HG02852 (cell line): ENCODE results near the gene ASB18.
"Not testable (repeated sequence)": the region's sequence is repeated elsewhere in the genome, so short reads cannot be mapped to it uniquely, and the experiment has no call there.

Experiments
- ATAC-seq: cut with Tn5 transposase; IDR thresholded peaks from one replicate; pipeline ENCODE4 v1.9.1; 2021; ENCODE audit warnings: mild to moderate bottlenecking, moderate library complexity; ENCODE audit not compliant: unreplicated experiment

Gene ASB18

GRCh38 chr2:236286873-236287545, 22.8 kb upstream of the ASB18 start:
- ATAC-seq, result no peak

GRCh38 chr2:236284208-236284607, 20.0 kb upstream of the ASB18 start:
- no peak for ATAC-seq

DNA sequence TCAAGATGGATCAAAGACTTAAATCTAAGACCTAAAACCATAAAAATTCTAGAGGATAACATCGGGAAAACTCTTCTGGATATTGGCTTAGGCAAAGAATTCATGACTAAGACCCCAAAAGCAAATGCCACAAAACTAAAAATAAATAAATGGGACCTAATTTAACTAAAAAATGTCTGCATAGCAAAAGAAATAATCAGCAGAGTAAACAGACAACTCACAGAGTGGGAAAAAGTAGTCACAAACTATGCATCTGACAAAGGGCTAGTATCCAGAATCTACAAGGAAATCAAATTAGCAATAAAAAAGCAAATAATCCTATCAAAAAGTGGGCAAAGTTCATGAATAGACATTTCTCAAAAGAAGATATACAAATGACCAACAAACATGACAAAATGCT, 18.2 kb upstream of the ASB18 start:
- no peak for ATAC-seq

DNA sequence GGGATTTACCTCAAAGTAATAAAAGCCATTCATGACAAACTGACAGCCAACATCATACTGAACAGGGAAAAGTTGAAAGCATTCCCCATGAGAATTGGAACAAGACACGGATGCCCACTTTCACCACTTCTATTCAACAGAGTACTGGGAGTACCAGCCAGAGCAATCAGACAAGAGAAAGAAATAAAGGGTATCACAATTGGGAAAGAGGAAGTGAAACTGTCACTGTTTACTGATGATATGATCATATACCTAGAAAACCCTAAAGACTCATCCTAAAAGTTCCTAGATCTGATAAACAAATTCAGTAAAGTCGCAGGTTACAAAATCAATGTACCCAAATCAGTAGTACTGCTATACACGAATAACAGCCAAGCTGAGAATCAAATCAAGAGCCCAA, 17.2 kb upstream of the ASB18 start:
- no peak for ATAC-seq

- ATAC-seq, result no peak
Observed at GRCh38 chr2:236273126-236273525, 8.9 kb upstream of the ASB18 start.

GRCh38 chr2:236271851-236272250, 7.6 kb upstream of the ASB18 start:
- ATAC-seq, result no peak

- ATAC-seq, result not testable (repeated sequence)
Observed at GRCh38 chr2:236269876-236270275, 5.7 kb upstream of the ASB18 start.

GRCh38 chr2:236265675-236266074, 1.5 kb upstream of the ASB18 start:
- no peak for ATAC-seq

DNA sequence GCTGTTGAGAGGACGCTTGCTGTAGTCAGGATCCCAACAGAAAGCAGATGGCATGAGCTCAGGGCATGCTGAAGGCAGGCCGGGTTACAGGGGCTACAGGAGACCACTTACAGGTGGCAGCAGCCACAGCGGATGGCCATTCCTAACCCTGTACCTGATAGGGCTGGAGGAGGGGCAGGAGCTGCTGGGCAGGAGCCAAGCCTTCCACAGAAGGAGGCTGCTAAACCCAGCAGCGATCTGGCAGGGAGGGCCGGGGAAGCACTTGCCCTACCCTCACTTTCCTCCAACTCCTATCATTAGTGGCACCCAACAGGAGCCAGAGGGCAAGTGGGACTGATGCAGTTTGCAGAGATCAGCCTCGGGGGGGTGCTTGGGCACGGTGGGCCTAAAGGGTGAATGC, 2.0 kb downstream of the ASB18 start:
- ATAC-seq, result no peak

GRCh38 chr2:236261452-236261851, 2.8 kb downstream of the ASB18 start:
- ATAC-seq, result no peak

DNA sequence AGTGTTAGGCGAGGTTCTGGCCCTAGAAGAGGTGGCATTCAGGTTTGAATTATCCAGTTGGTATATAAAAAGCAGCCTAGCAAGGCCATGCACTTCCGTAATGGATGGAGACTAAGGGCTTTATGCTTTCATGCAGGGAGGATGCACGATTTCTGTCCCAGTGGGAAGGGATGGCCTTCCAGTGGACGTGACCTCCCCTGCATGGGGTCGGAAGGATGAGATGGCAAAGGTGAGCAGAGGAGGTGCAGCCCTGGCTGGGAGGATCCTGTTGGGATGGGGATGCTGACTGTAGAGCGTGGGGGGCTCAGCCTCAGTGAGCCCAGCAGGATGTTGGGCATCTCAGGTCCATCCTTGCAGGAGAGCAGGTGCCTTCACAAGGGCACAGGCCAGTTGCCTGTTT, 4.8 kb downstream of the ASB18 start:
- ATAC-seq, result no peak

GRCh38 chr2:236257575-236257974, 6.6 kb downstream of the ASB18 start:
- ATAC-seq, result no peak

- no peak for ATAC-seq
Observed at GRCh38 chr2:236257136-236257535, 7.1 kb downstream of the ASB18 start.

DNA sequence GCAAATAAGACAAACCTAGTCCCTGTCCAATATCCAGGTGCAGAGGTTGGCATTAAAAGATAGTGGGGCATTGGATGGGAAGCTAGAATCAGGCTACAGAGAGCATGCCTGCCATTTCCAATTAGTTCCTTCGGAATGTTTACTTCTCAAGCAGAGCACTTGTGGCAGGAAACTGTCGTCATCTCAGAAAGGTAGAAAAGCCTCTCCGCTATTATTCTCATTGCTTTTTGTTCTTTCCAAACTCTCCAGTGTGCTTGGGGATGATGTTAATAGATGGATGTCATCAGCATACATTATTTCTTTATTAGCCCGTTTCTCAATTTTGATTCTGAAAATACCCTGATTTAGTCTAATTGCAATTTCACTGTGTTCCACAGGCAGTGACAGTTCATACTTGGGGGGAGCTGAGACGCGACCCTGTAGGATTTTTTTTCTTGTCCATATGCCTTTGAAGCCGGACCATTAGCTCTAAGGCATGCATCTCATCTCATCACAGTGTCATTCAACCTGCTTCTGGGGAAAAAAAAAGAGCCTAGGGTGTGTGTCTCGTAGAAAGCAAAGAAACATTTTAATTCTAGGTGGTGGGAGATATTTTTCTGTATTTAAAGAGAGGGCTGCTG, 7.7 kb downstream of the ASB18 start:
- no peak for ATAC-seq

DNA sequence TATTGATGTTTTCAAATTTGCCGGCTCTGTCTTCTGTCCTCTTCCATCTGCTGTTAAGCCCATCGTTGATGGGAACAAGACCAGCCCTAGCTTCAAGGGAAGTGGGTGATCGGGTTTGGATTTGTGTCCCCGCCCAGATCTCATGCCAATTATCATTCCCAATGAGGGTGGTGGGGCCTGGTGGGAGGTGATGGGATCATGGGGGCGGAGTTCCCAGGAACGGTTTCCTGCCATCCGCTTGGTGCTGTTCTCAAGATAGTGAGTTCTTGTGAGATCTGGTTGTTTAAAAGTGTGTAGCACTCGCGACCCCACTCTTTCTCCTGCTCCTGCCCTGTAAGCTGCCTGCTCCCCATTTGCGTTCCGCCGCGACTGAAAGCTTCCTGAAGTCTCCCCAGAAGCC, 9.5 kb downstream of the ASB18 start:
- ATAC-seq, result no peak

- no peak for ATAC-seq
Observed at GRCh38 chr2:236254001-236254400, 10.2 kb downstream of the ASB18 start.

GRCh38 chr2:236252602-236253001, 11.6 kb downstream of the ASB18 start:
- ATAC-seq, result no peak

GRCh38 chr2:236250909-236251579, 13.2 kb downstream of the ASB18 start:
- ATAC-seq, result no peak

DNA sequence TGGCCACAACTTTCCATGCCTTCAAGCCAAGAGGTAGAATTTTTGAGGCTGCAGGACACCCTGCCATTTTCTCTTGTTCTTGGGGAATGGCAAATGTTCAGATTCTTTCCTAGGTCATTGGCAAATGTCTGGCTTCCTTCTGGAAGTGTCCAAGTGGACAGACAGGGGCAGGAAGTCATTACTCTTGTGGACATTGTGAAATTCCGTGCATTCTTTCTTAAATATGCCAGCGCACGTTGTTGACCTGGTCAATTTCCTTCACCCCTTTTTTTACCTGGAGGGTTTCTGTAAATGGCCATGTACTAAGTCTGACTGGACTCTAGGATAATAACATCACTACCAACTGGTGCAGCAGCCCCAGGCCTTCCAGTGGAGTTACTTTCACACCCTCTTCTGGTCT, 13.9 kb downstream of the ASB18 start:
- ATAC-seq, result no peak

- ATAC-seq, result no peak
Observed at GRCh38 chr2:236249066-236249465, 15.1 kb downstream of the ASB18 start.

DNA sequence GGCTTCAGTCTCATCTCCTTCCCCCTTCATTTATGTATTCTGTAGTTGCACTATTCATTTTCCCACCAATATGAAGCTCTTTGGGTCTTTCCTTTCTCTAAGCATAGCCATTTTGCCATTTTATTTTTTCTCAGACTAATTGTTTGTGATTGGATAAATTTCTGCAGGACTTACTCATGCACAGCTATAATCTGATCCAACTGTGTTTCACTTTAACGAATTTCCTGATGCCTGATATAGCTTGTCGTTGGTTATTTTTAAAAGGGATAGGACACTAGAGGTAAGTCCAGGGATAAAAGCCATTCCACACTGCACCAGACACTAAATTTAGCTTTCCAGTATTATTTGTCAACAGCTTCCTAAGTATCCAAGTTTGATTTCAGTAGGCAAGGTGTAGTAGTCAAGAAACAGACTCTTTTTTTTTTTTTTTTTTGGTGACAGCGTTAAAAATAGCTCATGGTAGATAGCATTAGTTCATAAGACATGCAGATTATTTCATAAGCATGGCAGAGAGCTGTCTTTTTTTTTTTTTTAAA, 17.4 kb downstream of the ASB18 start:
- no peak for ATAC-seq

DNA sequence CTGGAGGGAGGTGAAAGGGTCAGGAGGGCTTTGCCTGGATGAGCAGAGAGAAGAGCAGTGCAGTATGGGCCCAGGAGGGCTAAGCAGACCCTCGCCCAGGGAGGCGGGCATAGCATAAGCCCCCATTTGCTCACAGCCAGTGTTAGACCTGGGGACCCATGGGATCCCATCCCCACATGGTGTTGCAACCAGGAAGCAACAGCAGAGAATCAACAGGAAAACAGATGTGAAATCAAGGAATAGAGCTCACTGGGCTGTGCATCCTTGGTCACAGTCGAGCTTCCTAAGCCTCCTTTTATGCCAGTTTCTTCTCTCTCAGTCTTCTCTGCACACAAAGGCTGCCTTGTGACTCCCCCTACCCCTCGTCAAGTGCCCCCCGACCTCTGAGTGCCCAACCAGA, 19.9 kb downstream of the ASB18 start:
- no peak for ATAC-seq
